Embryonic facial prominence (tissue), 1 donor: ENCODE results near the gene TGFBR2.

Experiments
- DNase-seq: peaks from one replicate; pipeline ENCODE4 v3.0.0-alpha.2; 2016; ENCODE audit errors: extremely low spot score

TGFBR2 gene

GRCh38 chr3:30602946-30603345 lies 3.5 kb upstream of the TGFBR2 start:
- no peak for DNase-seq

- no peak for DNase-seq
Observed at GRCh38 chr3:30604093-30604492, 2.3 kb upstream of the TGFBR2 start.

GRCh38 chr3:30604558-30604957 lies 1.8 kb upstream of the TGFBR2 start:
- no peak for DNase-seq

- no peak for DNase-seq
Observed at GRCh38 chr3:30605005-30605404, 1.4 kb upstream of the TGFBR2 start.

GRCh38 chr3:30605706-30606300 lies 598 bp upstream of the TGFBR2 start:
- no peak for DNase-seq

GRCh38 chr3:30607032-30607833 lies 832 bp downstream of the TGFBR2 start:
- DNase-seq = no peak

GRCh38 chr3:30608598-30608947 lies 2.2 kb downstream of the TGFBR2 start:
- DNase-seq = no peak

GRCh38 chr3:30609930-30610701 lies 3.7 kb downstream of the TGFBR2 start:
- DNase-seq = no peak

GRCh38 chr3:30610702-30611368 lies 4.4 kb downstream of the TGFBR2 start:
- no peak for DNase-seq

GRCh38 chr3:30611613-30612436 lies 5.4 kb downstream of the TGFBR2 start:
- DNase-seq = no peak

- no peak for DNase-seq
Observed at GRCh38 chr3:30612437-30613132, 6.2 kb downstream of the TGFBR2 start.

- no peak for DNase-seq
Observed at GRCh38 chr3:30613133-30613825, 6.9 kb downstream of the TGFBR2 start.

- no peak for DNase-seq
Observed at GRCh38 chr3:30614373-30614772, 8.0 kb downstream of the TGFBR2 start.

GRCh38 chr3:30614943-30615342 lies 8.5 kb downstream of the TGFBR2 start:
- no peak for DNase-seq

GRCh38 chr3:30615615-30616346 lies 9.4 kb downstream of the TGFBR2 start:
- no peak for DNase-seq

GRCh38 chr3:30616347-30617027 lies 10.1 kb downstream of the TGFBR2 start:
- DNase-seq = no peak

- no peak for DNase-seq
Observed at GRCh38 chr3:30617069-30617468, 10.7 kb downstream of the TGFBR2 start.

- no peak for DNase-seq
Observed at GRCh38 chr3:30617653-30618052, 11.3 kb downstream of the TGFBR2 start.

GRCh38 chr3:30618526-30618925 lies 12.1 kb downstream of the TGFBR2 start:
- DNase-seq = no peak
